ENCODE results near the gene PDK2.
"Not testable (repeated sequence)": the region's sequence is repeated elsewhere in the genome, so short reads cannot be mapped to it uniquely, and the experiment has no call there.

PDK2 gene

DNA sequence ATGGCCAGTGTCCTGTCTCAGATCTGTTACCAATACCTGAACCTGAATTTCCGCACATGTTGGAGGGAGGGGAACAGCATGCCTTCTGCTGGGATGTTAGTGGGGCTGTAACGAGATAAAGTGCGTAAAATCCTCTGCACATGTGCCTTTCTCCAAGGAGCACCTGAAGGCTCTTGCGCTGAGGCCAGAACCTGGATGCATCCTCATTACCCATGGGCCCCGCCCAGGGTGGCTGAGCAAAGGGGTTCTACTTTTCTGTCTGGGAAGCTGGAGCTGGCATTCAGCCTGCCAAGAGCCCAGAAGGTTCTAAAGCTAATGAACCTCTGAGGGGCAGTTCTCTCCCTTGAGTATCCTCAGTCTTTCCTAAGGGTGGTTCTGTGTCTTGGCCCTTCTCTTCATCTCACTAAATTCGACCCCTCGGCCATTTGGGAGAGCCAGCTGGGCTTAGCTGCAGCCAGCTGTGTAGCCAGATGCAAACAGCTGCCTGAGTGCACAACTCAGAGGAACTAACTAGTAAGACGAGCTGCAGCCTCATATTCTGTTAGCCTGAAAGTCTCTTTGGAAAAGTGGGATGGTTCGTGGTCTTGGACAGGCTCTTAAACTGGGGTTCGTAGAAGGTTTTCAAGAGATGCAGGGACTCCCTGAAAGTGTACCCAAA is 36.7 kb upstream of the PDK2 start:
- no peak for DNase-seq (ENCODE audit: low read depth in 2 of 2)

DNA sequence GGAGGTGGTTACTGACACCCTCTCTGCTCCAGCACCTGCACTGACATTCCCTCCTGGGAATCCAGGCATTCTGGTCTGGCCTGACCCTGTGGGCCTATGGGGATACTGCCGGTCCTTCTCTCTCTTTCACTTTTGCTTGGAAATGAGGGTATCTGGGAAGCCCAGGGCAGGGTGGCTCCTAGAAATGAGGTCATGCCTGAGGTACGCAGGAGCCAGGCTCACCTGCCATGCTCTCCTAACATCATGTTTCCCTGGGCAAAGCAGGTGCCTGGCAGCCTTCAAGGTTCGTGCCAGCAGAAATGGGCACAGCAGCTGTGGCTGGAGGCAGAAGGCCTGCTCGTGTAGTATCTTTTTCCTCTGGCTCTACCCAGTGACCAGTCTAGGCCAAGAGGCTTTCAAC is 35.9 kb upstream of the PDK2 start:
- no peak for DNase-seq (ENCODE audit: low read depth in 2 of 2)

DNA sequence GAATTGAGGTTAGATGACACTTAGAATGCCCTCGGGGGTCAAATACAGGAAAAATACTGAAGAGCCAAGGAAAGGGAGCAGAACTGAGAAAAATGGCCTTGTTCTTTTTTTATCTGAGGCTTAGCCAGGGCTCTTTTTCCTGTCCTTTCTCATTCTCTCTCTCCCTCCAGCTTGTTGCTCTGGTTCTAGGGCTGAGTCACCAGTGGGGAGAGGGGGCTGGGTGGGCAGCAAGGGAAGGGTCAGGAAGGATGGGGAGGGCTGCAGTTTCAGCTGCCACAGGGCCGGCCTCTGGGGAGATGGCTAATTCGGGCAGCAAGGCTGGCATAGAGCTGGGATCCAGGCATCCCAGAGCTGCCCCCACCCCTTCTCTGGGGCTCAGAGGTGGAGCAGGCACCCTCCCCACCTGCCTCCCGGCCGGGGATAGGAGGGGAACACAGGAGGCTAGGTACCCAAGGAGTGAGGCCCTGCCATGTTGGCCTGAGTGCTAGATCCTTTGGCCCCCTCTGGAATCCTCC is 35.3 kb upstream of the PDK2 start:
- no peak for DNase-seq (ENCODE audit: low read depth in 2 of 2)

GRCh38 chr17:50060951-50061712 is 34.0 kb upstream of the PDK2 start:
- DNase-seq (ENCODE audit: low read depth in 2 of 2): no peak

- not testable (repeated sequence) for DNase-seq (ENCODE audit: low read depth in 2 of 2)
These were observed 33.5 kb upstream of the PDK2 start for GRCh38 chr17:50061713-50062045.

DNA sequence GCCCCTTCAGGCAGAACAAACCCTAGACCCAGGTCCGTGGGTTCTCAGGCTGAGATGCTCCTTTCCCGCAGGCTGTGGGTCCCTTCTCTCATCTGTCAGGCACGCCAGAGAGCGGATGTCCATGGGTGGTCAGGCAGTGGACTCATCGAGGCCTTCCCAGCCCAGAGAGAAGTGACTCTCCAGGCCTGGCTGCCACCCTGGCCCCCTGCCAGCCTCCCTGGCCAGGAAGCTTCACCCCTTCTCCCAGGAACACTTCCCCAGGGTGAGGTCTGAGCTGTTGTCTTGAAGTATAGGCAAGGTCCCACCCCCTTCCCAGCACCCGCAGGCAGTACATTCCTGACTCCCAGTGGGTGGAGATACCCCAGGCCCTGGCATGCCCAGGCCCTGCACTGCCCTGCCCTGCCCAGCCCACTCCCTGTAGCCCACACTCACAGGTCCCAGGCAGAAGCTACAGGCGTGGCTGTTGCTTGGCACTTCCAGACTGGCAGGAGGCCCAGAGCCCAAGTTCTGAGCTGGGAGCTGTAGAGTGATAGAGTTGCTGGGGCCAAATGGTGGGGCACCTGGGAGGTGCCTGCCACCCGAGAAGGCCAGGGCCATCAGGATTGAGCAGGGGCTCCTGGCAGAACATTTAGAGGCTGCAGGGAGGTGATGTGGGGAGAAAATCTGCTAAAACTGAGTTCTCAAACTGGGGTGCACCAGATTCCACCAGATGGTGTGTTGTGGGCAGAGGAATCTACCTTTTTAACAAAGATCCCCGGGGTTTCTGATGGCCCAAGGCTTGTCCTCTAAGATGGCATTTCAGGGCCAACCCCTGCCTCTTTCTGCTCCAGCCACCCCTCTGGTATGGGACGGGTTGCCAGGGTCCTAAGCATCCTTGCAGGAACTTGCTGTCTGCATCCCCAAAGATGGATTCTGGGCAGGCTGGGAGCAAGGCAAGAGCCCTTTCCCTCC is 32.6 kb upstream of the PDK2 start:
- no peak for DNase-seq (ENCODE audit: low read depth in 2 of 2)

GRCh38 chr17:50063561-50064252 is 31.4 kb upstream of the PDK2 start:
- DNase-seq (ENCODE audit: low read depth in 2 of 2): no peak

DNA sequence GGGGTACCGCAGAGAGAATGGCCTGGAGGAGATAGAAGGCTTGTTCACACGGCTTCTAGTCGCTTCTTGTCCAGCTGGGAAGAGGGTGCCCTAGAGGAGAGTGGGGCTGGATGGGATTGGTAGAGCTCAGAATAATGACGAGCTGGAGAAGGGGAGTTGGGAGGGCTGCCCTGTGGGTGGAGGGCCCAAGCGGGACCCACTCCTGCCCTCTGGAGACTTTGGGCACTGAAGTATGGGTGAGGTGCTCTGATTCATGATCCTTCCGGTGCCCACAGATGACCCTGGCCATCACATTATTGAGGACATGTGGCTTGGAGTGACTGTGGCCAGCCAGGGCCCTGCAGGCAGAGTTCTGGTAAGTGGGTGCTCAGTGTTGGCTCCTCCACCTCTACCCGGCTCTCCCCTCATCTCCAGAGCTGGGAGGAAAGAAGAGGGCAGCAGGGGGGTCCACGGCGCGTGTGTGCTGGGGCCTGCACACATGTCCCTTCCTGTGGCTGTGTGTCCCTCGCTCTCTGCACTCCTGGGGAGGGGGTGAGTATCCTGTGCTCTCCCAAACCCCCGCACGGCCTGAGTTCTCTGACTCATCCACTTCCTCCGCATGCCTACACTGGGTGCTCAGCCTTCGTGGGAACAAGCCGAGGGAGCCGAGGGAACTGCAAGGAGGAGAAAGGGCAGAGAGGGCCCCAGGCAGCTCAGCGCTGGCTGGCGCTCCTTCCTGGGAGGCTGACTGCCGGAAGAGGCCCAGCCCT is 30.7 kb upstream of the PDK2 start:
- DNase-seq (ENCODE audit: low read depth in 2 of 2): no peak

DNA sequence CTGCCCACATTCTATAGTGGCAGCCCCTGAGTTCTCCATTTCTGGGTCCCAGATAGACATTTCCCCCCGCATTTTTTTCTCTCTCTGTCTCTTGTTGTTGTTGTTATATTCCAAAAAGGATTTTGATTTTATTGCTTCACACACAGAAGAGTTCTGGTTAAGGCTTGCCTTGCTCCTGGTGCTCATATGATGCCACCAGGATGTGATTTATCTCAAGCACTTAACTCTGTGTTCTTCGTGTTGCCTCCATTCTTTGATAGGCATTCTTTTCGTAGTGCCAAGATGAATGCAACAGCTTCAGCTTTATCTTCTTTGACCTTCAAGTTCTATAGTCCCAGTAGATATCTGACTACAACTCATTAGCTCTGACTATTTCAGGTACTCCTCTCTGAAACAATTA is 30.1 kb upstream of the PDK2 start:
- DNase-seq (ENCODE audit: low read depth in 2 of 2): no peak

DNA sequence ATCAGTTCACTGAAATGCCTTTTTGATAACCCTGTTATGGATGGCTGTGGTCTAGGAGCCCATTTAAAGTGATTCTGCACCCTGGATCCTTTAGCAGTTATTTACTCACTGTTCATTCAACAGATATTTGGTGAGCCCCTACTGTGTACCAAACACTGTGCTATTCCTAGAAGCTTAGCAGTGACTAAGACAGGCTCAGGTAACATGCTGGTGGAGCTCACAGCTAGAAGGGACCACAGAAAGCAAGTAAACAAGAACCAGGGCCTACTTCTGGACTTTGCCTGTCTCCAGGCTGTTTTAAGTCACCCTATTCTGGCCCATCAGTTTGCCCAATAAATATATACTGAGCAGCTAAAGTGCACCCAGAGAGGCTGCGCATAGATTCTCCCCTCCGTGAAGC is 28.2 kb upstream of the PDK2 start:
- no peak for DNase-seq (ENCODE audit: low read depth in 2 of 2)

DNA sequence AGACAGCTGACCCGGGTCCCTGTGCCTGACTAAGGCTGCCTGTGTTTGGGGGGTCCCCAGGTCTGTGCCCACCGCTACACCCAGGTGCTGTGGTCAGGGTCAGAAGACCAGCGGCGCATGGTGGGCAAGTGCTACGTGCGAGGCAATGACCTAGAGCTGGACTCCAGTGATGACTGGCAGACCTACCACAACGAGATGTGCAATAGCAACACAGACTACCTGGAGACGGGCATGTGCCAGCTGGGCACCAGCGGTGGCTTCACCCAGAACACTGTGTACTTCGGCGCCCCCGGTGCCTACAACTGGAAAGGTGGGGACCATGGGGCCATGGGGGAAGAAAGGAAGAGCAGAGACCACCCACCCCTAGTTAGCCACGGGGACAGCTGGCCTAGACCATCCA is 27.2 kb upstream of the PDK2 start:
- no peak for DNase-seq (ENCODE audit: low read depth in 2 of 2)

DNA sequence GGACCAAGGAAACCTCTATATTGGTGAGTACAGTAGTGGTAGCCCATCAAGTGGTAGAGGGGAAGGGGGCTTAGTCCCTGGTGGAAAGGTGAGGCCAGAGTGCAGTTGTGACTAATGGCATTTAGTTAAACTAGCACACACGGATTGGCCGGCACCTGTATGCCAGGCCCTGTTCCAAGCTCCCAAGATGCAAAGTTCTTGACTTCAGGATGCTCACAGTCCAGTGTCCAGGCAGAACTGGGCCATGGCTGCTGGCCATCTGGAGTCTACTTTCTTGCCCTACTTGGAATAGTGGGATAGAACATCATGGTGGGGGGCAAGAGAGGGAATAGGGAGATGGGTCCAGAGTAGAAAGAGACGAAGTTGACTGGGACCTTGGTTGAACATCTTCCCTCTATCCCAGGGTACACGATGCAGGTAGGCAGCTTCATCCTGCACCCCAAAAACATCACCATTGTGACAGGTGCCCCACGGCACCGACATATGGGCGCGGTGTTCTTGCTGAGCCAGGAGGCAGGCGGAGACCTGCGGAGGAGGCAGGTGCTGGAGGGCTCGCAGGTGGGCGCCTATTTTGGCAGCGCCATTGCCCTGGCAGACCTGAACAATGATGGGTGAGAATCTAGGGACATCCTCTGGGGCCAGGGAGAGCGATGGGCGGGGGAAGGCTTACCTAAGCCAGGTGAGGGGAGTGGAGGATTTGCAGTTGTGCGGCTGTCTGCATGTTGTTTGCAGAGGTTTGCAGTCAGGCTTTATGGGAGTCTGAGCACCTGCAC is 24.1 kb upstream of the PDK2 start:
- no peak for DNase-seq (ENCODE audit: low read depth in 2 of 2)

- no peak for DNase-seq (ENCODE audit: low read depth in 2 of 2)
These were observed 23.5 kb upstream of the PDK2 start for GRCh38 chr17:50071692-50072091.

DNA sequence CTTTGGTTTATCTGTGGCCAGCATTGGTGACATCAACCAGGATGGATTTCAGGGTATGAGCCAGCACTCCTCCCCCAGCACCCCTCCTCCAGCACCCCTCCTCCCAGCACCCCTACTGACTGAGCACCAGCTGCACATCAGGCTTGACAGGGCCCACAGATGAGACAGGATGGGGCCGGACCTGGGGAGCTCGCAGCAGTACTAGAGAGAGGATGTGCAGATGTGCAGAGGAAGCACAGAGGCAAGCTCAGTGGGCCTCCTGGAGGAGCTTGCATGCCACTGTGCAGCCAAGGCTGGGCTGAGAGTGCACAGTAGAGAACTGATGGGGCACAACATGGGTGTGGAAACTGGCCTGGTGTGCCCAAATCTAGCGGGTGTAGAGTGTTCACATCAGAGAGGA is 23.0 kb upstream of the PDK2 start:
- no peak for DNase-seq (ENCODE audit: low read depth in 2 of 2)

- DNase-seq (ENCODE audit: low read depth in 2 of 2): no peak
These were observed 22.2 kb upstream of the PDK2 start for GRCh38 chr17:50072925-50073324.

DNA sequence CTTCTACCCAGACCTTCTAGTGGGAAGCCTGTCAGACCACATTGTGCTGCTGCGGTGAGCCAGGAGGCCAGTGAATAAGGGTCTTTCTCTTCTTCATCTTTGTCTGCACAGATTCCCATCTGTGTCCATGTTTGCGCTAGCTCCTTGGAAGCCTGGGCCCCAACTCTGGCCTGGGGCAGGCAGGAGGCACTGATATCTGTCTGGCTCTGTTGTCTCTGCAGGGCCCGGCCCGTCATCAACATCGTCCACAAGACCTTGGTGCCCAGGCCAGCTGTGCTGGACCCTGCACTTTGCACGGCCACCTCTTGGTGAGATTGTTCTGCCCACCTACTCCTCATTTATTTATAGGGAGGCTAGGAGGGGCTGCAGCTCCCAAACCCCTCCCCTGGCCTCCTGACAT is 20.9 kb upstream of the PDK2 start:
- DNase-seq (ENCODE audit: low read depth in 2 of 2): no peak

DNA sequence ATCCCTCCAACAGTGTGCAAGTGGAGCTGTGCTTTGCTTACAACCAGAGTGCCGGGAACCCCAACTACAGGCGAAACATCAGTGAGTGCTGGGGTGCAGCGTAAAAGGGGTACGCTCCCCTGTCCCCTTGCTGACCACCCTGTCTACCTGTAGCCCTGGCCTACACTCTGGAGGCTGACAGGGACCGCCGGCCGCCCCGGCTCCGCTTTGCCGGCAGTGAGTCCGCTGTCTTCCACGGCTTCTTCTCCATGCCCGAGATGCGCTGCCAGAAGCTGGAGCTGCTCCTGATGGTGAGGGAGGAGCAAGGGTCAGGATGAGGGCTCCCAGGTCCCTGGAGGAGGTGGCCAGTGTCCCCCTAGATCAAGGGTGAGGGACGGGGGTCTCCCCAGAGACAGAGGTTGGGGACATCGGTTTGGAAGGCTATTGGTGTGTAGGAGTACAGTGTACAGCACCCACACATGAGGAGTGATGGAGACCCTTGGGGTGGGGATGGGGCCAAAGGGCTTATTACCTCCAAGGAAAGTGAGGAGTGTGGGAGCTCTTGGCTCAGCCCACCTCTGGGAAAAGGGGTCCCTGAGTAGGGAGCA is 19.6 kb upstream of the PDK2 start:
- DNase-seq (ENCODE audit: low read depth in 2 of 2): no peak

DNA sequence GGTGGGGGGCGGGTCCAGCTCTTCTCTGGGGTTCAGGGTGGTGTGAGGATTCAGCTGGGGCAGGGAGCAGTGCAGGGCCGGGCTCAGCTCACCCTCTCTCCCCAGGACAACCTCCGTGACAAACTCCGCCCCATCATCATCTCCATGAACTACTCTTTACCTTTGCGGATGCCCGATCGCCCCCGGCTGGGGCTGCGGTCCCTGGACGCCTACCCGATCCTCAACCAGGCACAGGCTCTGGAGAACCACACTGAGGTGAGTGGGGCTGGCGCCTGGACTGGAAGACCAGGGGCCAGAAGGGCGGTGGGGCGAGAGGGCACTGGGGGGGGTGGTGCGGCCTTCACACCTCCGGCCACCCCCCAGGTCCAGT is 18.9 kb upstream of the PDK2 start:
- no peak for DNase-seq (ENCODE audit: low read depth in 2 of 2)

- DNase-seq (ENCODE audit: low read depth in 2 of 2): no peak
These were observed 18.4 kb upstream of the PDK2 start for GRCh38 chr17:50076591-50077235.

DNA sequence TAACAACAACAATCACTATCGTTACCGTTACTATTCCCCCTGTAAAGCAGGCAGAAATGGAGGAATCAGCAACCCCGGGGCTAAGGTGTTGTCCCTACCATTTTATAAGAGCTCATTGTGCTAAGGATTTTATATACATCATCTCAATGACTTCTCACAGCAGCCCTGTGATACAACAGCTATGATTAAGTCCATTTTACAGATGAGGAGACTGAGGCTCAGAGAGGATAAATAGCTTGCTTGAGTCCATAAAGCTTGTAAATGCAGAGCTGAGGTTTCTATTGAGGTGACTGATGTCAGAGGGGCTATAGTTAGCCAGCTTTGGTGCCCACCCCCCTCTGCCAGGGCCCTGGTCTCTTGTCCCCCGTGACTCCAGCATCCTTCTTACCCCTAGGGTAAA is 16.7 kb upstream of the PDK2 start:
- no peak for DNase-seq (ENCODE audit: low read depth in 2 of 2)
